ENCODE data around the gene ZNF576. TPM values are rescaled to one million over a fixed set of nuclear protein-coding genes. Genes with fewer than 3 reads are reported as not detected.
A peak's percentile ranks its signal among the peaks of the same experiment; 100 is the strongest.
"Not testable (repeated sequence)": the region's sequence is repeated elsewhere in the genome, so short reads cannot be mapped to it uniquely, and the experiment has no call there.

Gene ZNF576
- total RNA-seq, 1 donor from 2014 or later, result 15.0 TPM

DNA sequence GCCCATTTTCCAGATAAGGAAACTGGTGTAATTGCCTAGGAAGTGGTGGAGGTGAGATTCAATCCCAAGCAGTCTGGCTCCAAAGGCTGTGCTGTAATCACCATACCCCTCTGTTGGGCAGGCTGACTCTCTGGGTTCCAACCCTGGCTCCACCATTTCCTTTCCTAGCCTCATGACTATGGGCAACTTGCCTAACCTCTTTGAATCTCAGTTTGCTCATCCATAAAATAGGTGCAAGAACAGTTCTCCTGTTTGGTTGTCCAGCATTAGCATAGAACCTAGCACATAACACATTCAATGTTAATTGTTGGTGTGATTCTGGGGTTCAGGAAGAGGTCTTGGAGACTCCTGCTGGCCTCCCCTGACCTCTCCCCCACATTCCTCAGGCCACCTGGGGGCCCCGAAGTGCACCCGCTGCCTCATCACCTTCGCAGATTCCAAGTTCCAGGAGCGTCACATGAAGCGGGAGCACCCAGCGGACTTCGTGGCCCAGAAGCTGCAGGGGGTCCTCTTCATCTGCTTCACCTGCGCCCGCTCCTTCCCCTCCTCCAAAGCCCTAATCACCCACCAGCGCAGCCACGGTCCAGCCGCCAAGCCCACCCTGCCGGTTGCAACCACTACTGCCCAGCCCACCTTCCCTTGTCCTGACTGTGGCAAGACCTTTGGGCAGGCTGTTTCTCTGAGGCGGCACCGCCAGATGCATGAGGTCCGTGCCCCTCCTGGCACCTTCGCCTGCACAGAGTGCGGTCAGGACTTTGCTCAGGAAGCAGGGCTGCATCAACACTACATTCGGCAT is 2.2 kb downstream of the ZNF576 start:
- no peak overlapping the region for H3K4me3 Mint-ChIP-seq (ENCODE audit: unreplicated experiment)
- TF ChIP-seq CTCF (IDR thresholded peaks at IDR 0.05; ENCODE audit: partially characterized antibody, unreplicated experiment), result no peak
- H3K9me3 Mint-ChIP-seq (ENCODE audit: unreplicated experiment), result peaks cover 13% of the 10 kb centered on the region
- no peak overlapping the region for H3K27ac Mint-ChIP-seq (ENCODE audit: unreplicated experiment)
- H3K27me3 Mint-ChIP-seq (ENCODE audit: unreplicated experiment), result peaks cover 7% of the 10 kb centered on the region
- DNase-seq, result no peak
- H3K36me3 Mint-ChIP-seq (ENCODE audit: unreplicated experiment), result no peaks in the 10 kb centered on the region
- H3K4me1 Mint-ChIP-seq (ENCODE audit: low read depth, unreplicated experiment), result peaks cover 10% of the 10 kb centered on the region

GRCh38 chr19:43599635-43600295 is 3.4 kb downstream of the ZNF576 start:
- no peak for TF ChIP-seq CTCF (IDR thresholded peaks at IDR 0.05; ENCODE audit: partially characterized antibody, unreplicated experiment)
- Mint-ChIP-seq H3K36me3 (ENCODE audit: unreplicated experiment) (no peaks in the 10 kb centered on the region), H3K9me3 (ENCODE audit: unreplicated experiment) (peaks cover 14% of the 10 kb centered on the region)

DNA sequence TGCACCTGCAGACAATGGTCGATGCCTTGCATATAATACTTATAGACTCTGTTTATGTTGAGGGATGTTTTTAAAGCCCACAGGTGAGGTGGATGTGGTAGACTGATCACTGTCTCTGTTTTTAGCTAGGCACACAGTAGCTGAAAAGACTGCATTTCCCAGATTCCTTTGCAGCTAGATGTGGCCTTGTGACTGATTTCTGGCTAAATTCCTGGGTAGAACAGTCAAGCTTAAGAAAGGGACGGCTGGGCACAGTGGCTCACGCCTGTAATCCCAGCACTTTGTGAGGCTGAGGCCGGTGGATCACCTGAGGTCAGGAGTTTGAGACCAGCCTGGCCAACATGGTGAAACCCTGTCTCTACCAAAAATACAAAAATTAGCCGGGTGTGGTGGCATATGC is 3.9 kb downstream of the ZNF576 start:
- not testable (repeated sequence) for DNase-seq; H3K27ac Mint-ChIP-seq (ENCODE audit: unreplicated experiment); H3K36me3 Mint-ChIP-seq (ENCODE audit: unreplicated experiment); H3K4me1 Mint-ChIP-seq (ENCODE audit: low read depth, unreplicated experiment); H3K27me3 Mint-ChIP-seq (ENCODE audit: unreplicated experiment); H3K4me3 Mint-ChIP-seq (ENCODE audit: unreplicated experiment)
- H3K9me3 Mint-ChIP-seq (ENCODE audit: unreplicated experiment), result peaks cover 14% of the 10 kb centered on the region

More at GRCh38 chr19:43599635-43600295, 3.4 kb downstream of the ZNF576 start:
- Mint-ChIP-seq H3K27ac (ENCODE audit: unreplicated experiment) (no peak overlapping the region), H3K4me3 (ENCODE audit: unreplicated experiment) (no peak overlapping the region), H3K27me3 (ENCODE audit: unreplicated experiment) (peaks cover 7% of the 10 kb centered on the region), H3K4me1 (ENCODE audit: low read depth, unreplicated experiment) (peaks cover 8% of the 10 kb centered on the region)
- no peak for DNase-seq

GRCh38 chr19:43605875-43606568 is 9.6 kb downstream of the ZNF576 start:
- no peak for TF ChIP-seq CTCF (IDR thresholded peaks at IDR 0.05; ENCODE audit: partially characterized antibody, unreplicated experiment)
- Mint-ChIP-seq H3K4me1 (ENCODE audit: low read depth, unreplicated experiment) (no peaks in the 10 kb centered on the region), H3K36me3 (ENCODE audit: unreplicated experiment) (peaks cover 7% of the 10 kb centered on the region), H3K9me3 (ENCODE audit: unreplicated experiment) (peaks cover 2% of the 10 kb centered on the region), H3K4me3 (ENCODE audit: unreplicated experiment) (no peak overlapping the region), H3K27ac (ENCODE audit: unreplicated experiment) (no peak overlapping the region), H3K27me3 (ENCODE audit: unreplicated experiment) (peaks cover 9% of the 10 kb centered on the region)
- no peak for DNase-seq

GRCh38 chr19:43606569-43607229 is 10.3 kb downstream of the ZNF576 start:
- Mint-ChIP-seq H3K27ac (ENCODE audit: unreplicated experiment) (peak overlapping the region; percentile 48), H3K4me1 (ENCODE audit: low read depth, unreplicated experiment) (no peaks in the 10 kb centered on the region), H3K36me3 (ENCODE audit: unreplicated experiment) (peaks cover 8% of the 10 kb centered on the region), H3K27me3 (ENCODE audit: unreplicated experiment) (peaks cover 9% of the 10 kb centered on the region), H3K4me3 (ENCODE audit: unreplicated experiment) (no peak overlapping the region), H3K9me3 (ENCODE audit: unreplicated experiment) (peaks cover 2% of the 10 kb centered on the region)
- no peak for DNase-seq
- no peak for TF ChIP-seq CTCF (IDR thresholded peaks at IDR 0.05; ENCODE audit: partially characterized antibody, unreplicated experiment)
